Measurements from ENCODE around the gene SPAG4.

SPAG4 gene

GRCh38 chr20:35625584-35626385 lies 10.2 kb downstream of the SPAG4 start:
- no peak for DNase-seq

GRCh38 chr20:35626386-35627001 lies 10.9 kb downstream of the SPAG4 start:
- no peak for DNase-seq

- no peak for DNase-seq
Measured at GRCh38 chr20:35627121-35627520, 11.5 kb downstream of the SPAG4 start.

- no peak for DNase-seq
Measured at GRCh38 chr20:35629427-35630145, 14.0 kb downstream of the SPAG4 start.

- no peak for DNase-seq
Measured at GRCh38 chr20:35630636-35631035, 15.0 kb downstream of the SPAG4 start.

- no peak for DNase-seq
Measured at GRCh38 chr20:35632539-35633115, 17.0 kb downstream of the SPAG4 start.

GRCh38 chr20:35635652-35636051 lies 20.0 kb downstream of the SPAG4 start:
- no peak for DNase-seq

- DNase-seq: no peak
Measured at GRCh38 chr20:35636095-35636494, 20.5 kb downstream of the SPAG4 start.

- no peak for DNase-seq
Measured at GRCh38 chr20:35637276-35637675, 21.6 kb downstream of the SPAG4 start.

- no peak for DNase-seq
Measured at GRCh38 chr20:35638751-35639150, 23.1 kb downstream of the SPAG4 start.

- no peak for DNase-seq
Measured at GRCh38 chr20:35640724-35641123, 25.1 kb downstream of the SPAG4 start.

GRCh38 chr20:35641743-35642142 lies 26.1 kb downstream of the SPAG4 start:
- no peak for DNase-seq

GRCh38 chr20:35643045-35643444 lies 27.4 kb downstream of the SPAG4 start:
- no peak for DNase-seq

GRCh38 chr20:35644806-35645205 lies 29.2 kb downstream of the SPAG4 start:
- no peak for DNase-seq

- no peak for DNase-seq
Measured at GRCh38 chr20:35648836-35649235, 33.2 kb downstream of the SPAG4 start.

GRCh38 chr20:35650632-35651031 lies 35.0 kb downstream of the SPAG4 start:
- DNase-seq: no peak

- DNase-seq: no peak
Measured at GRCh38 chr20:35651958-35652357, 36.3 kb downstream of the SPAG4 start.

- DNase-seq: no peak
Measured at GRCh38 chr20:35652641-35653429, 37.2 kb downstream of the SPAG4 start.

GRCh38 chr20:35653430-35653734 lies 37.8 kb downstream of the SPAG4 start:
- DNase-seq: no peak

GRCh38 chr20:35653893-35654292 lies 38.3 kb downstream of the SPAG4 start:
- no peak for DNase-seq

GRCh38 chr20:35654415-35654814 lies 38.8 kb downstream of the SPAG4 start:
- DNase-seq: no peak

- no peak for DNase-seq
Measured at GRCh38 chr20:35657271-35657670, 41.6 kb downstream of the SPAG4 start.
